Inflammatory macrophage treated with lipopolysaccharide for 1 hour (primary cell): ENCODE data around the gene CAMKMT.
"Not testable (repeated sequence)": the region's sequence is repeated elsewhere in the genome, so short reads cannot be mapped to it uniquely, and the experiment has no call there.

Source experiments
- DNase-seq, 2 donors: peaks; one replicate each; pipeline ENCODE4 v3.0.0-alpha.2; 2020 to 2022

The CAMKMT gene

GRCh38 chr2:44559108-44559507 lies 197.4 kb downstream of the CAMKMT start:
- peak in 1 of 2 donors; percentile 15 for DNase-seq

DNA sequence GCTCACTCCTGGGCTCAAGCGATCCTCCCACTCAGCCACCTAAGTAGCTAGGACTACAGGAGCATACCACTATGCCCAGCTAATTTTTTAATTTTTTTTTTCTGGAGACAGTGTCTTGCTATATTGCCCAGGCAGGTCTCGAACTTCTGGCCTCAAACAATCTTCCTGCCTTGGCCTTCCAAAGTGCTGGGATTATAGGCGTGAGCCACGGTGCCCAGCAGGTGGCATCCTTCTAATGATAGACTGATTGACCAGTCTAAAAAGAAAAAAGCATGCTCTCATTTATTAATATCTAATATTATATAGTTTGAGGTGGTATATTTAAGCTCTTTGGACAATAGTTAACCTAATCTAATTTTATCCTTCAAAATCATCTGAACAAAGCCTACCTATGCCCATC lies 198.6 kb downstream of the CAMKMT start:
- peak in 1 of 2 donors; percentile 49 for DNase-seq

DNA sequence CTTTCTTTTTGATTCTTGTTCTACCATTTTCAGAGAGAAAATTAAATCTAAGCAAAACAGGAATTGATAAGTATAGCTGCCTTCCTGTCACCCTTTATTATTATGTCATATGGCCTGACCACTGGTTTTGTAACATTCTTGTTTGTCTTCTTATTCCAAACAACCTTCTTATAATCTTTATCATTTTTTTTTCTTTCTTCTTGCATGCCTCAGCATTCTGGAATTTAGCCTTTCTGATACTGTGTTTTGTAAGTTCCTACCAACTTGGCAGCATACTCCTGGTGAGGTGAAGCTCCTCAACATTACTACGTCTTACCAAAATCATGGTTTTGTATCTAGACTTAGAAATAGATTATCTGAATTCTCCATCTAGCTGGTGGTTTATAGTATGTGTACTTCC lies 199.2 kb downstream of the CAMKMT start:
- DNase-seq: no peak

DNA sequence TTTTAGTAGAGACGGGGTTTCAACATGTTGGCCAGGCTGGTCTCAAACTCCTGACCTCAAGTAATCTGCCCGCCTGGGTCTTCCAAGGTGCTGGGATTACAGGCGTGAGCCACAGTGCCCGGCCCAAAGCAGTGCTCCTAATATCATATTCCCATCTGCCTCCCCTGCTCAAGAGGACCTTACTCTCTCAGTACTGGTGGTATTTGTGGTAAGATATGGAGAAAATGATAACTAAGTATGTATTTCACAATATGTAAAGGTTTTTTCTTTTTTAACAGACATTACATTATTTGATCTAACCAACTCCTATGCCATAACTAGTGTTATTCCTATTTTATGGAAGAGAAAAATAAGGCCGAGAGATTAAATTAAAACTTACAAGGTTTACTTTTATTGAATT lies 201.0 kb downstream of the CAMKMT start:
- no peak for DNase-seq

GRCh38 chr2:44564752-44565151 lies 203.0 kb downstream of the CAMKMT start:
- no peak for DNase-seq

GRCh38 chr2:44566059-44566458 lies 204.3 kb downstream of the CAMKMT start:
- no peak for DNase-seq

GRCh38 chr2:44569491-44569890 lies 207.7 kb downstream of the CAMKMT start:
- DNase-seq: no peak

DNA sequence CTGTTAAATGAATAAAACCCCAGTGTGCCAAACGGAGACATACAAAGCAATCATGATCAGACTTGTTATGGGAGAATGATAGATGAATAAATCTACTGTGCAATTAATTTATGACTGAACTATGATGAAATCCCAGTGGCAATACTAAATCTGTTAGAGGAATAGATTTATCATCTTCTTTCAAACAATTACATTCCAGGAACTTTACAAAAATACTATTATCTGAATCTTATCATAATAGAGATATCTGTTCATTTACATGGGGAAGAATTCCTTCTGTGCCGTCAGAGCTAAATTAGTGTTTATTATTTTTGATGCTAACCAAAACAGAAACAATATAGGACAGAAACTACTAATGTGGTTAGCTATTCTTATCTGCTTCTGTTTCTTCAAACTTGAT lies 208.5 kb downstream of the CAMKMT start:
- no peak for DNase-seq

DNA sequence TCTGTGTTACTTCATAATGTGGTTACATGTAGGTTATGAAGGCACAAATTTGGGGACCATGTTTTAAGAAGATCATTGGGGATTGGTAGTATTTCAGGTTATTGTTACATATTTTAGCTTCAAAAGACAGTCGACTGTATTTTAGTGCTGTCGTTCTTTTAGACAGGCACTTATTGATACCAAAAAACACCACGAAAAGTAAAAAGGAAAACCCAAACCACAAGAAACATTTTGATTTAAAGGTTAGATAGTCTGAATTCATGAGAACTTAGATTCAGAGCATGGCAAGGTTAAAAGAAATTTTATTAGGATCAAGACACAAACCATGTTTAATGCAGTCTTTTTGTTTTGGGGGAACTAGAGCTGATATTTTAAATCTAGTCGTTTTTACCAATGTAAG lies 209.0 kb downstream of the CAMKMT start:
- DNase-seq: no peak

DNA sequence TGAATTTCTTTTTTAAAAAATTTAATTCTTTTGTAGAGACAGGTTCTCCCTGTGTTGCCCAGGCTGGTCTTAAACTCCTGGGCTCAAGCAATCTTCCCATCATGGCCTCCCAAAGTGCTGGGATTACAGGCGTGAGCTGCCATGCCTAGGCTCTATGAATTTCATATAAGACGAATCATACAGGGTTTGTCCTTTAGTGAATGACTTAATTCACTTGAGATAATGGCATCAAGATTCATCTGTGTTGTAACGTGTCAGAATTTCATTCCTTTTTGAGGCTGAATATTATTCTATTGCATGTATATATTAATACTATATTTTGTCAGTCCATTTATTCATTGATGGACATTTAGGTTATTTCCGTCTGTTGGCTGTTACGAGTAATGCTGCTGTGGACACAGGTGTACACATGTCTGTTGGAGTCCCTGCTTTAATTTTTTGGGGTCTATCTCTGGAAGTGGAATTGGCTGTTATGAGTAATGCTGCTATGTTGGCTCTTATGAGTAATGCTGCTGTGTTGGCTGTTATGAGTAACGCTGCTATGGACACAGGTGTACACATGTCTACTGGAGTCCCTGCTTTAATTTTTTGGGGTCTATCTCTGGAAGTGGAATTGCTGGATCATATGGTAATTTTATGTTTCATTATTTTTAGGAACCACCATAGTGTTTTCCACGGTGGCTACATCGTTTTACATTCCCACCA lies 210.6 kb downstream of the CAMKMT start:
- no peak for DNase-seq

DNA sequence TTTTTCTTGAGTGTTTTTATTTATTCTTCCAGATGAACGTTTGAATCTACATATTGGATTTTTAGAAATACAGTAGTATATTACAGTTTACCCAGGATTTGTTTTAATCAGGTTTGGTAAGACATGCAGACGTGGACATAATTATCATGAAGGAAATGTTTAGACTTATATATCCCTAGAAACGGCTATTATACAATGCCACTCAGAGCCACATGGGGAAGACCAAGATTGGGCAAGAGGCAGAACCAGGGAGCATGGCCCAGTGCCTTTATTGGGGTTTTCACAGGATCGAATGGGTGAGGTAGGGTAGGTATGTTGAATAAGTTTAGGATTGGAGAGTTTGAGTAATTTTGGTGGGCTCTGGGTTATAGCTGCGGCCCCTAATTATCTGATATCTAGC lies 212.2 kb downstream of the CAMKMT start:
- peak; percentile 38 to 52 for DNase-seq

GRCh38 chr2:44578471-44579093 lies 216.8 kb downstream of the CAMKMT start:
- peak; percentile 93 to 95 for DNase-seq

GRCh38 chr2:44579115-44579836 lies 217.5 kb downstream of the CAMKMT start:
- no peak for DNase-seq

GRCh38 chr2:44579837-44580230 lies 218.1 kb downstream of the CAMKMT start:
- no peak for DNase-seq

- no peak for DNase-seq
Observed at GRCh38 chr2:44580875-44581515, 219.2 kb downstream of the CAMKMT start.

DNA sequence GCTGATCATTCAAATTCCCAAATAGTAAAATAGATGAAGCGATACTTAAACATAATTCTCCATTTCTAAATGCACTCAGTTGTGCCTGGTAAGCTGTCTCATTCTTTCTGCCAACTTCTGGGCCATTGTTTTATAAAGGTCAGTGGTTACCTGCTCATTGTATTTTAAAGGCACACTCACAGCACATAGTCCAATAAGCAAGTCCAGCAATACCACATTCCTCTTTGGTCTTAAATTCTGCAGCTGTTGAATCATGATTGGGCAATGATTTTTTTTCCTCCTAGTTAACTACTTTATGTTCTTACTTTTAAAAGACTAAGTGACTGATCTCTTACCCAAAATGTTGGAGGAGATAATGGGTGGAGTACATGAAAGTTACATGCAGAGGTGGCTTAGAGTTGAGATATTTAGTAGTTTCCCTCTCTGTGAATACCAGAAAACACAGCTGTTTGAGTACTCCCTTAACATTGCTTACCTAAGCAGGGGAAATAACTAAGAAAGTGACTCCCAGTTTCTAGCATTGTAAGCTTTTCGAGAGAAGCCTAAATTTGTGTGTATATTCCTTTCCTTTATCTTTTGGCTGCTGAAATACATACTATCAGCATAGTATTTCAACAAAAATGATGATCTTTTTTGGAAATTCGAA lies 220.7 kb downstream of the CAMKMT start:
- no peak for DNase-seq

- DNase-seq: not testable (repeated sequence)
Observed at GRCh38 chr2:44595615-44596014, 233.9 kb downstream of the CAMKMT start.

DNA sequence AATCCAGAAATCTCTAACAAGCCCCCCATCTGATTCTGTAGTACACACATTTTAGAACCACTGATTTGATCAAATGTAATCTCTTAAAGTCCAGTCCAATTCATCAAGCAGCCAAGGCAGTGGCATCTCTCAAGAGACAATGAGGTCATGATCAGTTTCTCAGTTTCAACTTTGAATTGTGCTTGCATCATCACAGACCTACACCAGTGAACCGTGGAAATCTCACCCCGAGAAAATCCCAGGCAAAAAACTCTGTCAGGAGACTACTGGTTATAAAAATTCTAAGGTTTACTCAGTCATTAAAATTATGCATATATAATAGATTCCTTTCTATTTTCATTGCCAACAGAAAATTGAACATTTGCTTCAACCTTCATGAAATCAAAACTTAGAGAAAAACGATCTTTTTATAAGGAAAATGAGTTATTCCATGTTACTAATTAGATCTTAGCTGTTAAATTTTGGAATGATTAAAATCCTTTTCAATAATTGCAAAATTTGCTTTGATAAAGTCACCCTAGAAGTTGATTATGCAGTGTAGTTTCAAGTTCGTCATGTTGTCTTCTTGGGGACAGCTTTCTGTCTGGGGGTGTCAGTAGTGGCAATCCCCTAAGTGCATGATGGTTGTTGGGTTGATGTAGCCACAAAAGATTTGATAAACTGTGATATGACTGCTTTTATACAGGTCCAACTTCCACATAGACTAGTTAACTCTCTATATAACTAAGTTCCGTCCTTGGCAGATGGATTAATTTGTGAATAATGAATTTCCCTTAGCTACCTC lies 235.0 kb downstream of the CAMKMT start:
- peak; percentile 34 to 36 for DNase-seq

GRCh38 chr2:44598330-44599119 lies 236.8 kb downstream of the CAMKMT start:
- DNase-seq: peak; percentile 11 to 48

GRCh38 chr2:44599130-44599529 lies 237.4 kb downstream of the CAMKMT start:
- DNase-seq: no peak

- DNase-seq: no peak
Observed at GRCh38 chr2:44602446-44602845, 240.7 kb downstream of the CAMKMT start.
